HG02885 (cell line): ENCODE measurements around the gene TPM4.
"Not testable (repeated sequence)": the region's sequence is repeated elsewhere in the genome, so short reads cannot be mapped to it uniquely, and the experiment has no call there.

Source experiments
- ATAC-seq: cut with Tn5 transposase; IDR thresholded peaks from one replicate; pipeline ENCODE4 v1.9.1; 2021; ENCODE audit warnings: mild to moderate bottlenecking; ENCODE audit not compliant: unreplicated experiment, poor library complexity

The TPM4 gene

DNA sequence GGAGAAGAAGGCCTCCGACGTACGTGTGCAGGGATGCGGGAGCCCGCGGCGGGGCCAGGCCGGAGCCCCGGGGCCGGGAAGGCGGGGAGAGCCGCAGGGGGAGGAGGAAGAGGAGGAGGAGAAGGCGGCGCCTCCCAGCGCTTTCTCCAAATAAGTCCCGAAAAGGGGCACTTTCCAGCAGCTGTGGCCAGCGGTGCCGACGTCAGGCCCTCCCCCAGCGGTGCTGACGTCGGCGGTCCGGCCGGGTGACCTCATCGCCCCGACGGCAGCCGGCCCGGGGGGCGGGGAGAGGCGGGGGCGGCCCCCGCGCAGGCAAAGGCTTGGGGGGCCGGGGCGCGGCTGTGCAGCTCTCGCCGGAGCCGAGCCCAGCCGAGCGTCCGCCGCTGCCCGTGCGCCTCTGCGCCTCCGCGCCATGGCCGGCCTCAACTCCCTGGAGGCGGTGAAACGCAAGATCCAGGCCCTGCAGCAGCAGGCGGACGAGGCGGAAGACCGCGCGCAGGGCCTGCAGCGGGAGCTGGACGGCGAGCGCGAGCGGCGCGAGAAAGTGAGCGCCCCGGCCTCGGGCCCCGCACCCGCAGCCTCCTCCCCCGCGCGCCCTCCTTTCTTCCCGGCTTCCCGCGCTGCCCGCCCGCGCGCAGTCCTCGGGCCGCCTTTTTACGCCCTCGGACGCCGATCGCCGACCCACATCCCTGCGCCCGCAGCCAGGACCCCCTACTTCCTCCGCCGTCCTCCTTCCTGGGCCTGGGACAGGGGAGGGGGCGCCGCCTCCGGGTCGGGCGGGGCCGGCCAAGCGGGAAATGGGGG, at the start of gene TPM4:
TSS of gene TPM4 (plus strand) at position 342 of the 804 bp plus-strand sequence. CDS start at position 413, 71 bp downstream.
- peak; percentile 59 for ATAC-seq

DNA sequence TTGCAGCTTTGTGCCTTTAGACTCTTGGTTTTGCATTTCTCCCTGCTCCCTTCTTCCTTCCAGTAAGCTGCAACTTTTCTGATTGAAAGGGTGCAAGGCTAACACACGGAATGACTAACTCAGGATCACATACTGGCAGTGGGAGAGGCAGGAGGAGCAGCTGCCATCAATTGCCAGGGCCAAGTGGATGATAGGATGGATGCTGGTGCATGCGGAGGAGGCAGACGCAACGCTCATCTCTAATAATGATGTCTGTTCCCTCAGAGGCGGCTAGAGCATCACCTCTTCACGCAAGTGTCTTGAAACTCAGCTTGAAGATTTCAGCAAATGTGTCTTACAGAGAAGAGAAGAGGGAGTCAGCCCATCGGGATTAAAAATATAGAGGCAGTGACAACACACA, 49.5 kb upstream of the TPM4 start:
- ATAC-seq = no peak

DNA sequence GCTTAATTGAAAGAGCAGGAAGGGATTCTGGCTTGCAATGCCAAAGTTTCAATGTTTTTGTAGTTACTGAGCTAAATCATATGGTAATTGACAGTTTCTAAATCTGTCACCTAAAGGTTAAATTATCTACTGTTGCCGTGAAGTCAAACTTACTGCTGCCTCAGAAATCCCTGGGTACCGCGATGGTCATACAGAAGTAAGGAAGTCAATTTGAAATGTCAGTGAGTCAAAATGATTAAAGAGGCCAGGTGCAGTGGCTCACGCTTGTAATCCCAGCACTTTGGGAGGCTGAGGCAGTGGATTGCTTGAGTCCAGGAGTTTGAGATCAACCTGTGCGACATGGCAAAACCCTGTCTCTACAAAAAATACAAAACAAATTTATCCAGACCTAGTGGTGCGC, 48.8 kb upstream of the TPM4 start:
- ATAC-seq = no peak

DNA sequence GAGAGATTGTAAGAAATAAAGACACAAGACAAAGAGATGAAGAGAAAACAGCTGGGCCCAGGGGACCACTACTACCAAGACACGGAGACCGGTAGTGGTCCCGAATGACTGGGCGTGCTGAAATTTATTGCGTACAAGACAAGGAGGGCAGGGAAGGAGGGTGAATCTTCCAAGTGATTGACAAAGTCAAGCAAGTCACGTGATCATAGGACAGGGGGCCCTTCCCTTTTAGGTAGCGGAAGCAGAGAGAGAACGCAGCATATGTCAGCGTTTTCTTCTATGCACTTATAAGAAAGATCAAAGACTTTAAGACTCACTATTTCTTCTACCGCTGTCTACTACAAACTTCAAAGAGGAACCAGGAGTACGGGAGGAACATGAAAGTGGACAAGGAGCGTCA, 46.1 kb upstream of the TPM4 start:
- not testable (repeated sequence) for ATAC-seq

DNA sequence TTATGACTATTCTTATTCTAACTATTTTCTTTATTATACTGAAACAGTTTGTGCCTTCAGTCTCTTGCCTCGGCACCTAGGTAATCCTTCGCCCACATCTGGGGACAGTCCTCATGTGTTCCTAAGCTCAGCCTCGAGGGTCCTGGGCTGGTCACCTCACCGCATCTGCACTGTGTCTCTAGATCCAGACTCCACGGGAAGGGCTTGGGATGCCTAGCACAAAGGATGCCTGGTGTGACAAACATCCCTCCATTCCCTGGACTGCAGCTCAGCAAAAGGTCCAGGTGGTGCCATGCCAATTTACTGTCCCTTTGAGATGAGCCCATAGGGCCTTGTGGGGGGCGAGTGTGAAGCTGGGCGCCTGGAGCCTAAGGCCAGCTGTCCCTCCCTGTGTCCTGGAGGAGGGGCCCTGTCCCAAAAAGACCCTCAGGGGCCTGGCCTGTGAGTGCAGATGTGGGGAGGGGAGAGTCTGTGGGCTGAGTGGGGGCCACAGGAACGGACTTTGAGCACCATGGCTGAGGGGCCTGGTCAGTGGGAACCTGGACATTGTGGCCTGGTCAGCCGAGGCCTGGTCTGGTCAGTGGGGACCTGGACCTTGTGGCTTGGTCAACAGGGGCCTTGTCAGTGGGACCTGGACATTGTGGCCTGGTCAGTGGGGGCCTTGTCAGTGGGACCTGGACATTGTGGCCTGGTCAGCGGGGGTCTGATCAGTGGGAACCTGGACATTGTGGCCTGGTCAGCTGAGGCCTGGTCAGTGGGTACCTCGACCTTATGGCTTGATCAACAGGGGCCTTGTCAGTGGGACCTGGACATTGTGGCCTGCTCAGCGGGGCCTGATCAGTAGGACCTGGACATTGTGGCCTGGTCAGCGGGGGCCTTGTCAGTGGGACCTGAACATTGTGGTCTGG, 45.1 kb upstream of the TPM4 start:
- ATAC-seq = no peak

DNA sequence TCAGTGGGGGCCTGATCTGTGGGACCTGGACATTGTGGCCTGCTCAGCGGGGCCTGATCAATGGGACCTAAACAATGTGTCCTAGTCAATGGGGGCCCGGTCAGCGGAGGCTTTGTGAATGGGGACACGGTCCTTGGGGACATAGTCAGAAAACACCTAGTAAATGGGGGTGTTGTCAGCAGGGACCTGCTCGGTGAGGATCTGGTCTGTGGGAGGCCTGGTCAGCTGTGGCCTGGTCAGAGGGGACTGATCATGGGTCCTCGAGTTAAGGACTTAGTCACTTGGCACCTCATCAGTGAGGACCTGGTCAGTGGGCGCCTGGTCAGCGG, 44.5 kb upstream of the TPM4 start:
- no peak for ATAC-seq

DNA sequence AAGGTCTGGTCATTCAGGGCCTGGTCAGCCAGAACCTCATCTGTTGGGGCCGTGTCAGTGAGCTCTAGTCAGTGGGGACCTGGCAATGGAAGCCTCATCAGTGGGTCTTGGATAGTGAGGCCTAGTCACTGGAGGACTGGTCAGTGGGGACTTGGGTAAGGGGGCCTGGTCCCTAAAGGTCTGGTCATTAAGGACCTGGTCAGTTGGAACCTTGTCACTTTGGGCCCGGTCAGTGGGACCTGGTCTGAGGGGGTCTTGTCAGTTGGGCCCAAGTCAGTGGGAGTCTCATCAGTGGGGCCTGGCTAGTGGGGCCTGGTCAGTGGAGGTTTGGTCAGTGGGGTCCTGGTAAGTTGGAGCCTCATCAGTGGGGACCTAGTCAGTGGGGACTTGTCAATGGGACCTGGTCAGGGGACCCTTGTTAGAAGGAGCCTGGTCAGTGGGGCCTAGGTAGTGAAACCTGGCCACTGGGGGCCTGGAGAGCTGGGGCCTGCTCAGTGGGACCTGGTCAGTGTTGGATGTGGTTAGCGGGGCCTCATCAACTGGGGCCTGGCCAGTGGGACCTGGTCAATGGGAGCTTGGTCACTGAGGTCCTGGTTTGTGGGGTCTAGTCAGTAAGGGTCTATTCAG, 43.7 kb upstream of the TPM4 start:
- ATAC-seq = no peak

DNA sequence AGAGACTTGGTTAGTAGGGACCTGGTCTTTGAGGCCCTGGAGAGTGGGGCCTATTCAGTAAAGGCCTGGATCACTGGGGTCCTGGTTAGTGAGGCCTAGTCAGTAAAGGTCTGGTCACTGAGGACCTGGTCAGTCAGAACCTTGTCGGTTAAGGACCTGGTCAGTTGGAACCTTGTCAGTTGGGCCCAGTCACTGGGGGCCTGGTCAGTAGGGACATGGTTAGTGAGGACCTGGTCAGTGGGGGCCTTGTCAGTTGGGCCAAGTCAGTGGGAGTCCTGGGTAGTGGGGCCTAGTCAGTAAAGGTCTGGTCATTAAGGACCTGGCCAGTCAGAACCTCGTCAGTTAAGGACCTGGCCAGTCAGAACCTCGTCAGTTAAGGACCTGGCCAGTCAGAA, 43.2 kb upstream of the TPM4 start:
- ATAC-seq = no peak

DNA sequence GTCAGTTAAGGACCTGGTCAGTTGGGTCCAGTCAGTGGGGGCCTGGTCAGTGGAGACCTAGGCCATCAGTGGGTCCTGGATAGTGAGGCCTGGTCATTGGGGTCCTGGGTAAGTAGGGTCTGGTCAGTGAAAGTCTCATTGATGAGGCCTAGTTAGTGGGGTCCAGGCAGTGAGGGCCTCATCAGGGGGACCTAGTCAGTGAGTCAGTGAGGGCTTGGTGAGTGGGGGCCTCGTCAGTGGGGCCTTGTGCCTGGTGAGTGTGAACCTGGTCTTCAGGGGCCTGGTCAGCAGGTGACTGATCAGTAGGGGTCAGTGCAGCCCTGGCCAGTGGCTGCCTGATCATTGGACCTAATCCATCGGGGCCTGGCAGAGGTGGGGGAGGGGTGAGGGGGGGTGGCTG, 42.6 kb upstream of the TPM4 start:
- ATAC-seq = no peak

DNA sequence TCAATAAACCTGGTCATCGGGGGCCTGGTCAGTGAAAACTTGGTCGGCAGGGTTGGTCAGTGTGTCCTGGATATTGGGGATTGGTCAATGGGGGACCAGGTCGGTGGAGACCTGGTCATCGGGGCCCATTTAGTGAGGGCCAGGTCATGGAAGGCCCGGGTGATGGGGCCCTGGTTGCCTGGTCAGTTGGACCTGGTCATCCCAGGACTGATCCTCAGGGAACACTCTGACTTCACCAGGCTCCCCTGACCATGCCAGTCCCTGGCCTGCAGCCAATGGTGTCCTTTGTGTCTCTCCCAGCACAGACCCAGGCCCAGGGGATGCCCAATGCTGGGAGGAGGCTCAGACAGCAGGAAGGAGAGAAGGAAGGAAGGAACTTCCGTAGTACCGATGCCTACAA, 42.1 kb upstream of the TPM4 start:
- no peak for ATAC-seq

DNA sequence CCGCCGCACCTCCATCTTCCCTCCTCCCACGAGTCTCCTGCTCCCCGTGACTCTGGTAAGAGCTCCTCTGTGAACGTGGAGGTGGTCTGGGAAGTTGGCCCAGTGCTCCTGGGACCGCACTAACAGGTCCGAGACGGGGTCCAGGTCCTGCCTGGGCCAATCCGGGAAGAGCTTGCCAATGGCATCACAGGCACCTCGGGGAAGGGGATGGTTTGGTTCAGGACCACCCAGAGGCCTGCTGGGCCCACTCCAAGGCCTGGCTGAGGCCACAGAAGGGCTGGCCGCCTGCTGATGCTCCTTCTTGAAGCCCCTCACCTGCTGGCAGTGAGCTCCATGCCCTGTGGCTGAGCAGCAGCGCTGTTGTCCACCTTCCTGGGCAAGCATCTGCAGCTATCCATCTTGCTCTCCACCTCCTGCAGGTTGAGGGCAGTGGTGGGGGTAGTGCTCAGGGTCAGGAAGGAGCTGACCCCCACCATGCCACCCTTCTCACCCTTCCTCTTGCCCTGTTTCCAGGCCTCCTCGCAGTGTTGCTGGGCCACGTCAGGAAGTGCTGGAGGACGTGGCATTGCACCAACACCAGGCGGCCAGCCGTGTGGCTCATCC, 41.2 kb upstream of the TPM4 start:
- ATAC-seq = no peak

DNA sequence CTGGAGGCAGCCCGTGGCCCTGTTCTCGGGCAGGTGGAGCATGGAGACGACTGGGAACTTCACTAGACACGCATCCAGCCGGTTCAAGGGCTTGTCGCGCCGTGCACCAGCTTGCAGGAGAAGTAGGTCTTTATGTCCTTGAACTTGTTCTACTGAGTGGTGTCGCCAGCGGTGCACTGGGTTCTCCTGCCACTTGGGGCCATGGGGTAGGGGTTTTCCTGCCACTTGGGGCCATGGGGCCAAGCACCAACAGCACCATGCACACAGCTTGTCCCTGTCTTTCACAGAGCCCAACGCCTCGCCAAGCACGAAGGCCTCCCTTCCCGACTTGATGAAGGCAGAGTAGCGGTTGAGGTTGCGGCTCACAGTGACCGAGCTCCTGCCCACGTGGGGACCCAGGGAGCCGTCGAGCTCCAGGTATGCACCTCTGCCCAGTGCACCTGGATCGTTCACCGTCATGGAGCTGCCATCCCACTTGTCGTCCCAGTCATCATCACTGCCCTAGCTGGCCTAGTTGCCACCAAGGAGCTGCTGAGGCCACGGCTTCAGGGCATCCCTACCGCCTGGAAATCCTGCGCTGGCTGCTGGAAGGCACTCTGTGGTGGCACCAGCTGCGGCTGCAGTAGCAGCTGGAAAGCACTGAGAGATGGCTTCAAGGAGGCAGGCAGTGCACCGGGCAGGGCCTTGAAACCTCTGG, 40.5 kb upstream of the TPM4 start:
- ATAC-seq = no peak

DNA sequence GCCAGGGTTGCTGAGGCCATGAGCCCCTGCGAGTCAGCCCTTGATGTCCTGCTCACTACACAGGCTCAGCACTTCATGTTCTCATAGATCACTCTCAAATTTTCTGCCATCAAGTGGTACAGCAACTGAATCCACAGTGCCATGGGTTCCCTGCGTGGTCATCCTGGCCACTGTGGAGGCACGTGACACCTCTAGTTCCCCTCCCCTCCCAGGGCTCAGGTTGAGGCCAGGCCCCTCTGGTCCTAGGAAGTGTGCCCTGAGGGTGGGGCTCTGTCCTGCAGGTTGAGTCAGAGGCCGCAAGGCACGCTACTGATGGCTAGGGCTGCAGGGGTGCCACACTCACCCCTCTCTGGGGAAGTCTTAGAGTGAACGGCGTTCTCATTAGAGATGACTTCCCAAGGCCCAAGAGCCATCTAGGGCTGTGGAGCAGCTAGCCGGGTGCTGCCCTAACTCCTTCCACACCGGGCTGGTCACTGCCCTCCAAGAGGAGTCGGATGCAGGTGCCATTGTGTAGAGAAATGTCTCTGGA, 39.8 kb upstream of the TPM4 start:
- ATAC-seq = no peak

DNA sequence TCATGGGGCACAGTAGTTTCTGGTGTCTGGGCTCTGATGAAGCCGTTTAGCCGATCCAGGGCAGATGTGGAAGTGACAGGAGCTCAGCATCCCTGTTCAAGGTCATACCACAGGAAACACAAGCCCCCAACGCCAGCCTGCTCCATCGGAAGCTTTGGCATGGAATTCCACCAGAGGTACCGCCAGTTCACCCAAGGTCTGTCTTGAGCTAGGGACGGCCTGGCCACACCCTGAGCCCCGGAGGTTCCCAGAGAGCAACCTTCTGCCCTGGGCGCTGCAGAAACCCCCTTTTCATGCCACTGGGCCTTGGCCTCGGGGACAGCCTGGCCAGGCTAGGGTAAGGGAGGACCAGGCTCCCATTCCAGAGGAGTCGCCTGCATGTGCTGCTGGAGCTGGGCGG, 39.4 kb upstream of the TPM4 start:
- no peak for ATAC-seq

DNA sequence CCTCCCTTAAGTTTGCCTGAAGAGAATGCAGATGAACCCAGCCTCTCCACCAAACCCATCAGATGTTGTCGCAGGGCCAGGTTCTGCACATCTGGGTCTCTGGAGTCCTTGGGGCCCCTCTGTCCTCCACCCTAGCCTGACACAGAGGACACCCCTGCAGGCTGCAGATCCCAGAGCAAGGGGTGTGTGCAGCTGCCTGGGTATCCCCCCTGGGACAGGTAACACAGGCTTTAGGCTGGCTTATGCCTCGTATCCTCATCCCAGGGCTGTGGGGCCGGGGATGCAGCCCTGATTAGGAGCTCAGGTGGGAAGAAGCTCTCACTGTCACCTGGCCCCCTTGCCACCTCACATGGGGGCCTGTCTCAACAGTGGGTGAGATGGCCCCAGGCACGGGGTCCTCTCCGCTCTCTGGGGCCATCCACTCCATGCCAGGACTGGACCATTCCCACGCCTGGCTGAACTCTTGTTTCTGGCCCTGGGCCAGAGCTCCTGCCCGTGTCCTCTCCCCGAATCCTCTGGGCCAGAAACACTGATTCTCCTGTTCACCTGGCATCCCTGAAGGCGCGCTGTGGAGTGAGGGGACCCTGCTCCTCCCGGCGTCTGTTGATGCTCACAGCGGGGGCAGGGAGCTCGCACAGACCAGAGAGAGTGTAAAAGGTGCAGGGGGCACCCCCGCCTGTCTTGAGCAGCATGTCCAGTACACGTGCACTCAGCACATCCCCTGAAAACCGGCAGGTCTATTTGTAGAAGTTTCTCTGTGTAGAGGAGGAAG, 38.7 kb upstream of the TPM4 start:
- no peak for ATAC-seq

DNA sequence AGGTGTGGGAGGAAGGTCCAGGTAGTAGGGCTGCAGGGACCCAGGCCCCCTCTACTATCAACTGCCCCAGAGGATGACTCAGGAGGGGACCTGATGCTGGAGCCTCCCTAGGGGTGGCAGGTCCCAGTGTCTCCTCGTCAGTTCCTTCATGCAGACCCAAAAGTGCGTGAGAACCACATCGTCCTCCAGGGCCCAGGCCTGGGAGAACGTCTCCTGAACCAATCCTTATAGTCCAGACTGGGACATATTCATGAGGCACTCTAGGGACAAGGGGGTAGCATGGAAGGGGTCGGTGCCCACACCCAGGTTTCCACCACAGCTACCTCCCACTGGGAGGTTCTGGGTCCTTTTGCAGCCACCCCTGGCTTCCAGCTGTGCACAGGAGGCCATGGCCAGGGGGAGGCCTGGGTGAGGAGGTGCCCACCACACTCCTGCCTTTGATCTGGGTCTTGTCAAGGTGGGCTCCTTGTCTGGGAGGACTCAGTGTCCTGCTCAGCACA, 38.0 kb upstream of the TPM4 start:
- ATAC-seq = no peak

DNA sequence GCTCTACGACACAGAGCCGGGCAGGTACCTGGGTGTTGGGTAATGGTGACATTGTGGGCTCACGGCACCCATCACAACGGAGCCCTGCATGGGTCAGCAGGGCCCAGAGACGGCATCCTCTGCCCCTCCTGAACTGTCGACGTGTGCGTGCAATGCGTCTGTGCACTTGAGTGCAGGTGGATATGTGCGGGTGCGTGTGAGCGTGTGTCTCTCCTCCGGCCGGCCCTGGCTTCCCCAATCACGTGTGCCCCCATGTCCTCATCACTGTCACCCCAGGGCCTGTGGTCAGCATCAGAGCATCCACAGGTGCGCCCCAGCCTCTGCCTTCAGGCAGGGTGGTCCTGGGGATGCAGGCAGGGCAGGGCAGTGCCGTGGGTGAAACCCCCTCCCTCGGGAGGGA, 37.2 kb upstream of the TPM4 start:
- ATAC-seq = no peak

DNA sequence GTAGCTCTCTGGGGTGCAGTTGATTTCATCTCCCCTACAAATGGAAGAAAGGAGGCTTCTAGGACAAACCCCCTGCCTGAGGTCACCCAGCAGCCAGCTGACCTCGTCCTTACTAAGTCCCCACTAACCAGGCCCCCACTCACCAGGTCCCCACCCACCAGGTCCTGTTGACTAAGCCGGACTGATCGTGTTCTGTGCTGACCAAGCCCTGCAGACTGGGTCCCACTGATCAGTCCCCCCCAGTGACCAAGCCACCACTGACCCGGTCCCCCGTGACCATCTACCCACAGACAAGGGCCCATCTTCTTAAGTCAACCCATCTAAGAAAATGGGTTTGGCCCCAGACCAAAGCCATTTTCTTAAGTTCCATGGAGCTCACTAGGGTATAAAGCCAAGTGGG, 36.8 kb upstream of the TPM4 start:
- no peak for ATAC-seq

DNA sequence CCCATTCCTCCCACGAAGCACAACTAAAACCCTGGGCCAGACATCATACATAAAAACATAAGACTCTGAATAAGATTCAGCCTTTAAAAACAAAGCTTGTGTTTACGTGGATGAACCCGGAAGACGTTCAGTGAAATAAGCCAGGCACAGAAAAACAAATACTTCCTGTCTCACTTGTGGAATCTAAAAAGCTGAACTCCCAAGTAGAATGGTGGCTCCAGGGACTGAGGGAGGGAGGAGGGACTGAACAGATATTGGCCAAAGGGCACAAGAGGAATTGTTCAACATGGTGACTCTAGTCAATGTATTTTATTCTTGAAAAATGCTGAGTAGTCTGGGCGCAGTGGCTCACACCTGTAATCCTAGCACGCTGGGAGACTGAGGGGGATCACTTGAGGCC, 35.7 kb upstream of the TPM4 start:
- no peak for ATAC-seq
